Esophagus mucosa (tissue), 1 donor: ENCODE results near the gene BNIPL. TPM values are rescaled to one million over a fixed set of nuclear protein-coding genes. Genes with fewer than 3 reads are reported as not detected.

Experiments used
- ATAC-seq: fragments of 200-7000 bp; cut with Tn5 transposase; one replicate; pipeline ENCODE4 v1.9.1; 2020
- total RNA-seq: library from RNA; stranded (reverse); gene quantifications from one replicate; pipeline ENCODE4 v1.2.4, GENCODE V29; 2023
- donor health status: DM: yes; HTN: yes; CAD: no.

BNIPL gene, protein sequence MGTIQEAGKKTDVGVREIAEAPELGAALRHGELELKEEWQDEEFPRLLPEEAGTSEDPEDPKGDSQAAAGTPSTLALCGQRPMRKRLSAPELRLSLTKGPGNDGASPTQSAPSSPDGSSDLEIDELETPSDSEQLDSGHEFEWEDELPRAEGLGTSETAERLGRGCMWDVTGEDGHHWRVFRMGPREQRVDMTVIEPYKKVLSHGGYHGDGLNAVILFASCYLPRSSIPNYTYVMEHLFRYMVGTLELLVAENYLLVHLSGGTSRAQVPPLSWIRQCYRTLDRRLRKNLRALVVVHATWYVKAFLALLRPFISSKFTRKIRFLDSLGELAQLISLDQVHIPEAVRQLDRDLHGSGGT
- total RNA-seq, result 55.8 TPM

DNA sequence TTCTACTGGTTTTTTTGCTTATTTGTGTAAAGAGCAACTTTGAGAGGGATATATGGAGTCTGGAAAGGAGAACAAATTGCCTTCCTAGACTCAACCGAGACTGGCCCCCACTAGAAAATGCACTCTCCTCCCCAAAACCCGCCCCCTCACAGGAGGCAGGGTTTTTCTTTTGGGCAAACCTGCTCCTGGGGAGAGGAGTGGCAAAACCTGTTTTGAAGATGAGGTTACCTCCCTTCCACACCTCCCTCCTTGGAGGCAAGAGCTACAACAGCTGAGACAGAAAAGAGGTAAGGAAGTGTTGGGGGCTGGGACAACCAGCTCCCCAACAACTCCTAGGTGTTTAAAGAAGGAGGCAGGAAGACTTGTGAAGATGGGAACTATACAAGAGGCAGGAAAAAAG lies at the start of gene BNIPL:
Gene BNIPL (plus strand): TSS at position 231 of the 400 bp plus-strand sequence. CDS start 140 bp downstream, at position 371.
- peak; percentile 87 for ATAC-seq

DNA sequence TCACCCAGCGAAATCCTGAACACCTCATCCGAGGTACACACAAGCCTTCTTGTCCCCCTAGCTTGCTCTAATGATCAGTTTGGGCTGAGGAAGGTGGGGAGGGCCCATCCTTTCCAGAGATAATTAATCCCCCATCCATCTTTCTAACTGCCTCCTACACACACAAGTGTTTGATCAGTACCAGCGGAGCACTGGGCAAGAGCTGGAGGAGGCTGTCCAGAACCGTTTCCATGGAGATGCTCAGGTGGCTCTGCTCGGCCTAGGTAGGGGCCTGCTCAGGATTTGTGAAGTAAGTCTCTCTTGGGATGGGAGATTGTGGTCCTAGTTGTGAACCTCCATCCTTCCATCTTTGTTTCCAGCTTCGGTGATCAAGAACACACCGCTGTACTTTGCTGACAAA lies 48.5 kb upstream of the BNIPL start:
- ATAC-seq, result no peak

DNA sequence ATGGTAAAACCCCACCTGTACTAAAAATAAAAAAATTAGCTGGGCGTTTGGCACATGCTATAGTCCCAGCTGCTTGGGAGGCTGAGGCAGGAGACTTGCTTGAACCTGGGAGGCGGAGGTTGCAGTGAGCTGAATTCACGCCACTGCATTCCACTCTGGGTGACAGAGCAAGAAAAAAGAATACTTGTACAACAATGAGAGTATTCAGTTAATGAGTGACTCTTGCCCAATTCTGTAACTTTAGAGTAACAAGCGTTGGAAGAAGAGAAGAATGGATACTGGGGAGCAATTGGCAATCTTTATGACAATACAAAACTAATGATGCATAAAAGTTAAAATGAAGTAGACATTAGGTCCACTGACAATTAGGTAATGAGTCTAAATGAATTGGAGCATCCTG lies 43.8 kb upstream of the BNIPL start:
- ATAC-seq, result no peak

DNA sequence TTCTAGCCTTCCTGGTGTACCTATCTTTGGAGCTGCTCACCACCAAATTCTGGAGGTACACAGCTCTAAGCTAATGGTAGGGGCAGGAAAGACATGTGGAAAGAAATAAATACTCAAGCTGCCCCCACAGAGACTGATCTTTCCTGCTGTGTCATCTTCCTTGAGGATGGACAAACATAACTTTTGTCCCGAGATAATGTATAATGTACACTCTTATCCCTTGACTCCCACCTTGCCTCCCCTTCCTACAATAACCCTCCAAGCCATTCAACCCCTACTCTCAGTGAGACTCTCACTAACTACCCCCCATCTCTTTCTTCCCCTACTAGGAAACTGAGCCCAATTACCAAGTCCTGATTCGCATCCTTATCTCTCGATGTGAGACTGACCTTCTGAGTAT lies 42.1 kb upstream of the BNIPL start:
- ATAC-seq, result no peak

DNA sequence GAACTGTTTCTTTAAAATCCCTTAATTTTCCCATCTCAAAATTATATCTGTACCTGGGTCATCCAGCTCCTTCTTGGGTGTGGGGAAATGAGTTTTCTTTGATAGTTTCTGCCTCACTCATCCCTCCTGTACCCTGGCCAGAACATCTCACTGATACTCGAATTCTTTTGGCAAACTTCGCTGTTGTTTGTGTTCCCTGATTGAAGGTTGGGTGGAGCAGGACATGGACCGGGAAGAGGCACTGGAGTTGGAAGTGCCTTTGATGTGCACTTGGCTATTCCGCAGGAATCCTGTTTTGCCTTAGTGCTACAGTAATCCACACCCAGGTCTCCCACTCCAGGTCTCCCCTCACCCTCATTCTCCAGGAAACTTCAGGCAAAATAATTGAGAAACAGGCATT lies 40.9 kb upstream of the BNIPL start:
- ATAC-seq, result no peak

DNA sequence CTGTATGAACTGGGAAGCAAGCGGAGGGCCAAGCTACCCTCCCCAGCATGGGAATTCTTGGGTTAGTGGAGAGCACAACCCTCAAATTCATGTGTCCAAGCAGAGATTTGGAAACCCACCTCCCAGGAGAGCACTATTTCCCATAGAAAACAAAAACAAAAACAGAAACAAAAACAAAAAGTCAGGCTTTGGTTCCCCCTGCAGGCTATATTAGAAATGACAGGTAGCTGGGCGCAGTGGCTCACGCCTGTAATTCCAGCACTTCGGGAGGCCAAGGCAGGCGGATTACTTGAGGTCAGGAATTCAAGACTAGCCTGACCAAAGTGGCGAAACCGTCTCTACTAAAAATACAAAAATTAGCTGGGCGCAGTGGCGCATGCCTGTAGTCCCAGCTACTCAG lies 40.5 kb upstream of the BNIPL start:
- no peak for ATAC-seq

DNA sequence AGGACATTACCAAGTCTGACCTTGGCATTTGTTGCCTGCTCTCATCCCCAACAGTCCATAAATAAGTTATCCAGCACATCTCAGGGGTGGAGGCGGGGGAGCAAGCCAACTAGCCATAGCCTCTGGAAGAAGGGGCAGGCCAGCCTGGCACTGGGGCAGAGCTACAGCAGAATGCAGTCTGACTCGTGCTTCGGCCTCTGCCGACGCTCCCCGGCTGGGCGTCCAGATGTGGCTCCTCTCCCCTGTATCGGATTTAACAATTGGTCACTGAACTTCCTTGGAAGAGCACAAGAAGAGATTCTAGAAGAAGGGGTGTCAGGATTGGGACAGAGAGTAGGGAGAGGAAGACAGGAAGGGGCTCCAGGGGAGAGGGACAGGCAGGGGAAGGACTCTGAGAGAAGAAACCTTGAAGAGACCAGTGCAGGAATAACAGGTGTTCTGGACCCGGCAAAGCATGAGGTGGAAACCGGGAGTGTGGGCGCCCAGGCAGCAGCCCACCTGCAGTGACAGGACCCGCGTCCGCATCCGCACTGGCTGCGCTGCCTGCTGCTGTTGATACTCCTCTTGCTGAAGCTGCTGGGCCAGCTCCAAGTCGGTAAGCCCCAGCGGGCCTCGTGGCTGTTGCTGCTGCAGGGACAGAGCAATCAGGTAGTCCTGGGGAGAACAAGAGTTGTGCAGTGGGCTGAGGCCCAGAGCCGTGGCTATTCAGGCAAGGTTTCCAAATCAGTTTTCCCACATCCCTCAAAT lies 39.1 kb upstream of the BNIPL start:
- no peak for ATAC-seq

DNA sequence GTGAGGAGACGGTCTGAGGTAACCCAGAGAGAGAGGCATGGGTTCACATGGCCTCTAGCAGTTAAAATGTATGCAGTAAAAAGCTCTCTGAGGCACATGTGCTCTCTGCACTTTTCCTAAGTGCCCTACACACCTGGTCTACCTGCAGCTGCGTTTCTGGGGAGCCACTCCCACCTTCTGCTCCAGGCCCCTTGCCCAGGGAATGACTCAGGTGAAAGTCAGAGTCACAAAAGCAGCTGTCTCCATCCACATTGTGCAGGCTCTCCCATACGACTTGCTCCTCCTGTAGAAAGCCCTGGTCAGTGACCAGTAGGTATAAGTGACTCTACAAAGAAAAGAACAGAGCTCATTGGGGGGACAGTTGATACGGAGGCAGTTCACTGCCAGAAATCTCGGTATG lies 38.4 kb upstream of the BNIPL start:
- no peak for ATAC-seq

DNA sequence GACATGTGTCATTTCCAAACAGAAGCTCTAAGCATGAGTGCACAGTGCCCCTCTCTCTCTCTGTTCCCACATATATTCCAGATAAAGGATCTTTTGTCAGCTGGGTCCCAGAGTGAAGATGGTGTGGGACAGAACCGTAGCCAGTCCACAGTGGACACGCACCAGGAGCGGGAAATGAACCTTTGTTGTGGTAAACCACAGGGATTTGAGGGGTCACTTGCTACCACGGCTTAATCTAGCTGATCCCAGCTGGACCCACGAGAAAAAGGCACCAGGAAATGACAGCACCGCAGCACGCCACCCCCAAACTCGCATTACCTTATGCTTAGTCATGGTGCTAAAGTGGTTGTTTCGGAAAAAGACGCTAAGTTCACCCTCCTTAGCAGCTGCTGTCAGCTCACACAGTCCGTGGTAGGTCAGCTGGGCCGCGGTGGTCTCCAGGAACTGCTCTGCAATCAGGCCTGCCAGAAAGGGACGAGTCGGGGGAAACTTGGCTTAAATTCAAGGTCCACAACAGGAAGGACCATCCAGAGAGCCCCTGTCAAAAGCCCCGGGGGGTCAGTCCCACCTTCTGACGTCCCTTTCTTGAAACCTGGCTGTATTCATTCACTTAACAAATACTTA lies 37.2 kb upstream of the BNIPL start:
- ATAC-seq, result no peak

DNA sequence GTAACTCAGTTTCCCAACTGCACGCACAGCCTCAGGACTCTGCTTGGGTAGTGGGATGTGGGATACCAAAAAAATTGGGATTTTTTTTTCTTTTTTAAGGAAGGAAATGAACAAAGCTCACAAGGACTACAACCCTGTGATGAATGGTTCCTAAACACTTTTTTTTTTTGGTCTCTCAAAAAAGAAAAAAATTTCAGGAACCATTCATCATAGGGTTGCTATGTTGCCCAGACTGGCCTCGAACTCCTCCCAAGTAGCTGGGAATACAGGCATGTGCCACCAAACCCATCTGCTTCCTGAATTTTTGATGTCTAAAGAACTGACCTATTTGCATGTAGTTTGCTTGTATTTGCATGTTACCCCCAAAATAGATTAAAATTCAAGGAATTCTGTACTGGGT lies 36.5 kb upstream of the BNIPL start:
- no peak for ATAC-seq

DNA sequence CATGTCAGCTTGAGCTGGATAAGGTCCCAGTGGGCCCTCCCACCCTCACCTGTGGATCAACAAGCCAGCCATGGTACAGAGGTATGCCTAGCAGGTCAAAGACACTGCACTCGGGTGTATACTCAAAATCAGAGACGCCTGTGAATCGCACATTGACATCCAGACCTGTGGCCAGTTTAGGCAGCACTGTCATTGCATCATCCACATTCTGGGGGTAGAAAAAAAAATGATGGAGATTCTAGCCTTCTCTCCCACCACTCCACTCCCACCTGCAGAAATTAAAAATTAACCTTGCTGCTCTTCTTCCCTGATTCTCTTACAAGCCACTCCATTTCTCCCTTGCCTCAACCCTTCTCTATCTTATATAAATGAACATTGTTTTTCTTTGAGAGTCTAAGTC lies 36.0 kb upstream of the BNIPL start:
- no peak for ATAC-seq

DNA sequence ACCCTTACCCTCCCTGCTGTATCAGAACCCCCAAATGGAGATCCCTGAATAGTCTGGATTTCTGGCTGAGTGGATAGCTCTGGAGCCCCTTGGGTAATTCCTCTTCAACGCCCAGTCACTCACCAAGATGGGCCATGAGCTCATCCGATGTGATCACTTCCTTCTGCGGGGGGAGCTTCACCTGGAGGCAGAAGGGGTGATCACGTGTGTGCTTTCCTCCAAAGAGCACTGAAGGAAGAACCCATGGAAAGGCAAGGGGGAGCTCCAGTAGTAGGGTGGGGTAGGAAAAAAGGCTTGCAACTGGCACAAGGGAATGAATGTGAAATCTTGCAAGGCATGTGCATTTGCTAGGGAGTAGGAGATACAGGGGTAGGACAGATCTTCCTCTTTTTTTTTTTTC lies 34.8 kb upstream of the BNIPL start:
- no peak for ATAC-seq

DNA sequence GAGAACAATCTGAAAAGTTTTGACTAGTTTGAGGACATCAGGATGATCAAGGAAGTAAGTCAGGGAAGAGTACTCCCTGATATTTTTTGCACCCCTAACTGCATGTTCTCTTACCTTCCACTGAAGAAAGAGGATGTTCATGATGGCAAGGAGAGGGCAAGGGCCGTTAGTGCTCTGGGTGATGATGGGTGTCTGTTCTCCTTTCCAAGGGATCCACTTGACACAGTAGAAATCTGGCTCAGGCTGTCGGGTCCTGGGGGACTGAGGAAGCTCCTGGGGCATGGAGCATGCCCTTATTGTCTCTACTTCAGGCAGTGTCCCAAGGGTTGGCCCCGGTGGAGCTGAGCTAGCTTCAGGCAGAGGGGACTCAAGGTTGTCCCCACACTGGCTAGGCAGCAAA lies 34.3 kb upstream of the BNIPL start:
- ATAC-seq, result no peak

DNA sequence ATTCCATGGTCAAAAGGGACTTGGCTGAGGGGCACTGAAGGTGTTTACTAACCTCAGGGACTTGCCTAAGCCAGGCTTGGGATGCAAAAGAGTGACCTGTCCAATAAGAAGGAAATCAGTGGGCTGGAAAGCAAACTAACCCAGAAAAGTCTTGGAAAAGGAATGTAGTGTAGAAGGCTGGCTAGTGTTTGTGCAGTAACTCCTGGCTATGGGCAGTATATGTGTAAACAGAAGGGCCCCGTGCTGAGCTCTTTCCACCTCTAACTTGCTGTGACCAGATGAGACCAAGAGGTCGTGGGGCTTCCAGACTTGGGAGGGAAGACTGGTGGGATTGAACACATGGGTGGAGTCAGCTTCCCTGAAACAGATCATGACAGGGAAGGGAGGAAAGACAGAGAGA lies 33.8 kb upstream of the BNIPL start:
- no peak for ATAC-seq

DNA sequence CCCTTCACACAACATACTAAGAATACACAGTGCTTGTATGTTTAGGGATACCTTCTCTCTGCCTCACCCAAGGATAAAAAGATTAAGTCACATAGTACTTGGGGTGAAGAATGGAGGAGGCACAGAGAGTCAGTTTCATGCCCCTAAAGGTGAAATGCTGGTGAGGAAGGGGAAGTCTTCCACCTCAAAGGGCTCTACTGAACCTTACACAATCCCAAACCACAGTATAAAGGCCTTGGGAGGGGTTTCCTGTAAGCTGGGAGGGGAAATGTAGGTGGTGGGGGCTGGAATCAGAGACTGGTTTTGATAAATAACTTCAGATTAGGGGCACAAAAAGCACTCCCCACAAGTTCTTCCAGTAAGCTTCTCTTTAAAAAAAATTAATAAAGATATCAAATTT lies 33.2 kb upstream of the BNIPL start:
- ATAC-seq, result no peak

DNA sequence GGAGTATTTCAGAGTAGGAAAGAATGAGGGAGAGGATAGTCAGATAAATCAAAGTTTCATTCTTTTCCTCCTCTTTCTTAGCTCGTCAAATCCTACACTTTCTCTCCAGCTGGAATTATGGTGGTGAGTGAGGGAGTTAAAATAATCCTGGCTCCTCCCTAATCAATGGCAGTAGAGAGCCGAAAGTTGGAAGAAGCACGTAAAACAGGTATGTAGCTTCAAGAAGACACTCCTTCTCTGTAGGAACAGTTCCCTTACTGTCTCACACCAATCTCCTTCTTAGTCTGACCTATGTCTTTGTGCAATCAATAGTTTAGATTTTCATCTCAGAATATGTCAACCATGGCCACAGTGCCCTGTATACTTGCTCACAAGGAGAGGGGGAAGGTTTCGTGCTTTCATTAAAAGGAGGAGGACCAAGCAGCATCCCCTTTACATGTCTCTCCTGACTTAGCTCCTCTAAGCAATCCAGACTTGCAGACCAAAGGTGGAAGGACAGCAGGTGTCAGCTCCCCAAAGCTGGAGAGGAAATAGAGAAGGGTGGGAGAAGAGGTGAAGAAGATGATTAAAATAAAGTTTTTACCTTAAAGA lies 30.6 kb upstream of the BNIPL start:
- no peak for ATAC-seq

DNA sequence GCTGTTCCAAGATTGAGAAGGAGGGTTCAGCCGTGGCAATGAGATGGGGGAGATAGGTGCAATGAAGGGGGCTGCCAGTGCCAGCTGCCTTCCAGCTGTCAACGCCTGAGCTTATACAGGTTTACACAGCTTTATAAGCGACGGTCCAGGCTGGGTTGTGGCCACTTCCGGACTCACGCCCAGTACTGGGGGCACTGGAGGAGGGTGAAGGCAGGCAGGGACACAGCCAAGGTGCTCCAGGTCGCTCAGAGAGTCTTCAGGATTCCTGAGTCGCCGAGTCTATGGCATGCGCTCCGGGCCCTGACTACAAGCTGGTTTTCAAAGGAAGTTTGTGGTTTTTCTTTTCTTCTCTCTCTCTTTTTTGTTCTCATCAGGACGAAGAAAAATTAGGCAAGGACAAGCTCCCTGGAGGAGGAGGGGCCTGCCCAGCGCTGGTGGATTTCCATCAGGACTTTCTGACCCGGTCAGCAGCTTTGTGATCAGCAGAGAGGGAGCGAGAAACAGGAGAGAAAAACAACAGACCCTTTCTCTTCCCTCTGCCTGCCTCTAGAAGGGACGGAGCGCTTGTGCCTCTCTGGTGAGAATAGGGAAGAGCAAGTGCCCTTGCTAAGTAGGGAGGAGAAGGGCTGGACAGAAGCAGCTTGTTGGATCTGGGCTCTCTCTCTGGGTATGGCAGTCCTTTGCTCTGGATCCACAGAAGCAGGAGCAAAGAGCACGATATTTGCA lies 29.9 kb upstream of the BNIPL start, which contains the start of gene MINDY1:
Gene MINDY1 (minus strand): TSS at position 576 of the 726 bp plus-strand sequence. CDS start 4,285 bp downstream, outside the sequence.
- ATAC-seq, result peak; percentile 63

DNA sequence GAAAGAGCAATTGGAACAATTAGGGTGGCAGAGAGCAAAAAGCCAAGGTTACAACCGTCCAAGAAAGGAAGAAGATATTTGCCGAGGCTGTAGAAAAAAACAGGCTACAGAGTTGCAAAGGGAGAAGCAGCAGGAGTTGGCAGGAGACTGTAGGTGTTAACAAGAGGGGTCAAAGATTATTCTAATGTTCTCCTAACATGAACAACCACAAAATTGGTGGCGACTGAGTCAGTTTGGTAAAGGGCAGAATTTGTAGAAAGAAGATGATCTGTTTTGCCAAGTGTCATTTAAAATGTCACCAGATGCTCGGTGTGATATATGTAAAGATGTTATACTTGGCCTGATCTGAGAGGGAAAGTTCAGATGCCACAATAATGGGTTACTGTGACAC lies 28.5 kb upstream of the BNIPL start:
- no peak for ATAC-seq

DNA sequence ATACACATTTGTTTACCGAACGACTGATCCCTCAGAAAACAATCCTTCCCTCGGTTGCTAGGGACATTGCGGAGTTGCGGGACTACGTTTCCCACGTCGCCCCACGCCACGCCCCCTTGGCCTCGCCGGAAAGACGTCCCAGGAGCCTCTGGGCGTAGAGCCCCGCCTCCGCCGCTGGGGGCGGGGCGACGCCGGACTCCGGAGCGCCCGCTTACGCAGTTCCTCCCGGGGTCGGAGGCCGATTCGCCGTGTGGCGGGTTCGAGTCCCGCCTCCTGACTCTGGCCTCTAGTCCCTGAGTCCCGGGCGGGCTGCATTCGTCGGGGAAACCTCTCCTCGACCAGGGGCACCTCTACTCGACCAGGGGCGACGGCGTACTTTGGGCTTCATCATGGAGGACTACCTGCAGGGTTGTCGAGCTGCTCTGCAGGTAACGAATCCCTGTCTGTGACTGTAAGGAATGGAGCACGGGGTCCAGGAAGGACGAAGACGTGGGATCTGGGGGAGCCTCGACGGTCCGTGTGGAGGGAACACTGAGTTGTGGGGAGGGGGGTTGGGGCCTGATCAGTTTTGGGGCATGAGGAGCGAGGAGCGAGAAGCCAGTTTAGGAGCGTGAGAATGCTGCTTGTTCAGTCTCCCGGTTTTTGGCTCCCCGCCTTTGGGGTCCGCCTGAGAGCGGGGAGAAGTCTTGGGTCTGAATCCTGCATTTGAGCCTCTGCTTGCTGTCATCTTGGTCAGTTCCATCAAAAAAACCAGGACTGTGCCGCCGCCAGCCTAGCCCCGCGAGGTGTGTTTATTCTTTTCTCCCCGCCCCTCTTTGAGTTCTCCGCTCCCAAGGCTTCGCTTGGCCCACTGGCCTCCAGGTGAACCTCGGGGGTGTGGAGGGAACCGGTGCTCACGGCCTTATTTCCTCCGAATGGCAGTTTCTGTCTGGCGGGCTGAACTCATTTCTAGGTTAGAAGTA lies 27.9 kb upstream of the BNIPL start, which contains the start of gene PRUNE1:
Gene PRUNE1 (plus strand): TSS at position 206 of the 962 bp plus-strand sequence. CDS start 184 bp downstream, at position 390.
- peak; percentile 91 for ATAC-seq

DNA sequence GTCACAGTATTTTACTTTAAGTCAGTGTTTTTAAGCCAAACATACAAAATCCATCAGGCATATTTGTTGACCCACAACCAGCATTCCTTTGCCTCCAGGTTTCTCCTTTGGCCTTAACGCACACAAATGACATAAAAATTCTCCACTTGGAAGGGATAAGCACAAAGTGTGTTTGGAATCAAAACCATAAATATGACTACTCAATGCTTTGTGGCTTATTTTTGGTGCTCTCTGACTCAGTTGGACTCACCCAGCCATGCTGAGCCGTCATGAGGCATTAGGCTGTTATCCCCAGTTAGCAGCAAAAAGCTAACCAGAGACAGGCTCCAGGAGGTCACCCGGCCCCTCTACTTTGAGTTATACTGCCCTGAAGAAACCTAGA lies 27.2 kb upstream of the BNIPL start:
- ATAC-seq, result no peak

DNA sequence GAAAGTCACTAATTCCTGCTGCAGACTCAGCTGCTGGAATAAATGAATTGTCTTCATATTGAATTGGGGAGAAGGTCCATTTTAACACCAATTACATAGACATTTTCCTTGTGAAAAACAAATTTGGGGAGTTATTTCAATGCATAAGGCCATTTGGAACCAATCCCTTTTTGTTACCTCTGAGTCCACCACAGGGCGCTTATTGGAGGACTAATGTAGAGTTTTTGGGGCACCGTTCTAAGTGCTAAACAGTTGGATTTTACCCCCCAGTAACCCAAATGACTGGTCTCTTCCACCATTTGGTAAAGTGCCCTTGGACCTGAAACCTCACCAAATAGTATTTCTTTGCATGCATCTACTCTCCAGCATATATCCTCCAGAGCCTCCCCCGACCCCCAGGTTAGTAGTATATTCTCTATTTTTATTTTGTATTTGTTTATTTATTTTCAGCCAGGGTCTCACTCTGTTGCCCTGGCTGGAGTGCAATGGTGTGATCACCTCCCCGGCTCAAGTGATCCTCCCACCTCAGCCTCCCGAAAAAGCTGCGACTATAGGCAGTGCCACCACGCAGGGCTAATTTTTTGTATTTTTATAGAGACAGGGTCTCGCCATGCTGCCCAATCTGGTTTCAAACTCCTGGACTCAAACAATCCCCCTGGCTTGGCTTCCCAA lies 26.6 kb upstream of the BNIPL start:
- ATAC-seq, result no peak
